ENCODE results near the gene MRPL54.

GRCh38 chr19:3720349-3720917 lies 42.0 kb upstream of the MRPL54 start:
- no peak for TF ChIP-seq EZH2phosphoT487 (IDR thresholded peaks at IDR 0.05)
- TF ChIP-seq CTCF (IDR thresholded peaks at IDR 0.05), result no peak
